HepG2 (cell line): ENCODE results near the gene SIRT5. TPM values are rescaled to one million over a fixed set of nuclear protein-coding genes. Genes with fewer than 3 reads are reported as not detected.

Experiments used
- ATF1 ChIP-seq: IDR thresholded peaks from 2 replicates; pipeline ENCODE4 v1.6.1; 2016; ENCODE audit warnings: mild to moderate bottlenecking, control low read depth
- ZBTB38 ChIP-seq: sonication (generic); formaldehyde crosslinking; IDR thresholded peaks from 2 replicates; pipeline ENCODE4 v1.5.1; 2020; ENCODE audit warnings: mild to moderate bottlenecking, missing genetic modification reagents
- ZNF432 ChIP-seq: sonication (generic); formaldehyde crosslinking; IDR thresholded peaks from 2 replicates; pipeline ENCODE4 v1.5.0; 2020; ENCODE audit warnings: missing genetic modification reagents, mild to moderate bottlenecking, borderline replicate concordance
- ZNF879 ChIP-seq: sonication (generic); formaldehyde crosslinking; IDR thresholded peaks from 2 replicates; pipeline ENCODE4 v1.8.1; 2023; ENCODE audit warnings: missing genetic modification reagents
- polyA plus RNA-seq, 8 experiments: library from polyadenylated mRNA; depleted of rRNA in 3 of 8; stranded (reverse) in 7 of 8; unstranded in 1 of 8; fragments of >200 nt; fragmentation: Illumina TruSeq in 4 of 8; extraction: Trizol in 4 of 8; gene quantifications; 2 replicates each; pipeline versions ENCODE4 v1.2.1 to v1.2.3, GENCODE V29; 2011 to 2016; ENCODE audit warnings: low read depth in 4 of 8, missing spikeins in 1 of 8, mixed read lengths in 1 of 8; ENCODE audit not compliant: insufficient read depth in 1 of 8
- total RNA-seq, 5 experiments: library from RNA; depleted of rRNA; stranded (reverse); fragments of >200 nt; fragmentation: Illumina TruSeq; extraction: Trizol; gene quantifications; 2 replicates each; pipeline ENCODE4 v1.2.3, GENCODE V29; 2016; ENCODE audit warnings: low read depth in 1 of 5
- TF ChIP-seq, protein P1 (sequence below): sonication (generic); formaldehyde crosslinking; IDR thresholded peaks from 2 replicates; pipeline ENCODE4 v1.4.0; 2020; ENCODE audit warnings: missing genetic modification reagents, borderline replicate concordance
- TF ChIP-seq, protein P2 (sequence below), 2 experiments: sonication (generic) in 1 of 2; formaldehyde crosslinking in 1 of 2; IDR thresholded peaks; 2 replicates each; pipeline versions ENCODE4 v1.6.1 to v1.9.0; 2014 to 2022; ENCODE audit warnings: antibody characterized with exemption in 1 of 2, borderline replicate concordance in 1 of 2, inconsistent platforms in 1 of 2, low read depth in 1 of 2, missing genetic modification reagents in 1 of 2
- TF ChIP-seq, protein P3 (sequence below): IDR thresholded peaks from 2 replicates; pipeline ENCODE4 v1.6.1; 2012; ENCODE audit warnings: low read depth, low read length, improper control_type of control experiment

SIRT5 gene
- total and polyA plus RNA-seq, 2 of the 13 experiments (the other 11 are each of a cell fraction or from before 2014, with no cell fraction given): 14.1 to 16.6 TPM

DNA sequence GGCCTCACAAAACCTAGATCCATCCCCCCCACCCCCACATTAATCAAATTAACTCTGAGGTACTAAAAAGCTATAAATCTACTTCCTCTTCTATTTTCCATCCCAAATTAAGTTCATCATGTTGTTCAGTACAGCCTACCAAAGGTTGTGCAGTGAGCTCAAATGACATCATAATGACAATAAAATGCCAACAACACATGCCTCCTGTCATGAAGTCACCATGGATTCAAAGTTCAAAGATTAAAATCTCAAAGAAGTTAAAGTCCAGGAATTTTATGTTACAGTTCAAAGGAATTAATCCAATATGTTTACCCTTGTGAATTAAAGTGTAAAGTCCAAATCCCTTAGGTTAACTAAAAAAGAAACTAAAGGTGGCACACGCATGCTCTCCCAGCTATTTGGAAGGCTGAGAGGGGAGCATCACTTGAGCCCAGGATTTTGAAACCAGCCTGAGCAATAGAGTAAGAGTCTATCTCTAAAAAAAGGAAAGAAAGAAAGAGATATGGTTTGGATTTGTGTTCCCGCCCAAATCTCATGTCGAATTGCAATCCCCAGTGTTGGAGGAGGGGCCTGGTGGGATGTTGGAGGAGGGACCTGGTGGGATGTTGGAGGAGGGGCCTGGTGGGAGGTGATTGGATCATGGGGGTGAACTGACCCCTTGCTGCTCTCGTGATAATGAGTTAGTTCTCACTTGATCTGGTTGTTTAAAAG lies 25.7 kb upstream of the SIRT5 start (continued):
- TF ChIP-seq ZNF432 (CRISPR knock-in tag) (no peak), ZNF879 (CRISPR knock-in tag) (no peak), ATF1 (CRISPR knock-in tag) (0 out of 2 replicates have a peak, but pooled peaks have one; percentile 18), ZBTB38 (no peak)
- TF ChIP-seq, protein P1, sequence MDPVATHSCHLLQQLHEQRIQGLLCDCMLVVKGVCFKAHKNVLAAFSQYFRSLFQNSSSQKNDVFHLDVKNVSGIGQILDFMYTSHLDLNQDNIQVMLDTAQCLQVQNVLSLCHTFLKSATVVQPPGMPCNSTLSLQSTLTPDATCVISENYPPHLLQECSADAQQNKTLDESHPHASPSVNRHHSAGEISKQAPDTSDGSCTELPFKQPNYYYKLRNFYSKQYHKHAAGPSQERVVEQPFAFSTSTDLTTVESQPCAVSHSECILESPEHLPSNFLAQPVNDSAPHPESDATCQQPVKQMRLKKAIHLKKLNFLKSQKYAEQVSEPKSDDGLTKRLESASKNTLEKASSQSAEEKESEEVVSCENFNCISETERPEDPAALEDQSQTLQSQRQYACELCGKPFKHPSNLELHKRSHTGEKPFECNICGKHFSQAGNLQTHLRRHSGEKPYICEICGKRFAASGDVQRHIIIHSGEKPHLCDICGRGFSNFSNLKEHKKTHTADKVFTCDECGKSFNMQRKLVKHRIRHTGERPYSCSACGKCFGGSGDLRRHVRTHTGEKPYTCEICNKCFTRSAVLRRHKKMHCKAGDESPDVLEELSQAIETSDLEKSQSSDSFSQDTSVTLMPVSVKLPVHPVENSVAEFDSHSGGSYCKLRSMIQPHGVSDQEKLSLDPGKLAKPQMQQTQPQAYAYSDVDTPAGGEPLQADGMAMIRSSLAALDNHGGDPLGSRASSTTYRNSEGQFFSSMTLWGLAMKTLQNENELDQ (CRISPR knock-in tag): no peak
- TF ChIP-seq, protein P2, sequence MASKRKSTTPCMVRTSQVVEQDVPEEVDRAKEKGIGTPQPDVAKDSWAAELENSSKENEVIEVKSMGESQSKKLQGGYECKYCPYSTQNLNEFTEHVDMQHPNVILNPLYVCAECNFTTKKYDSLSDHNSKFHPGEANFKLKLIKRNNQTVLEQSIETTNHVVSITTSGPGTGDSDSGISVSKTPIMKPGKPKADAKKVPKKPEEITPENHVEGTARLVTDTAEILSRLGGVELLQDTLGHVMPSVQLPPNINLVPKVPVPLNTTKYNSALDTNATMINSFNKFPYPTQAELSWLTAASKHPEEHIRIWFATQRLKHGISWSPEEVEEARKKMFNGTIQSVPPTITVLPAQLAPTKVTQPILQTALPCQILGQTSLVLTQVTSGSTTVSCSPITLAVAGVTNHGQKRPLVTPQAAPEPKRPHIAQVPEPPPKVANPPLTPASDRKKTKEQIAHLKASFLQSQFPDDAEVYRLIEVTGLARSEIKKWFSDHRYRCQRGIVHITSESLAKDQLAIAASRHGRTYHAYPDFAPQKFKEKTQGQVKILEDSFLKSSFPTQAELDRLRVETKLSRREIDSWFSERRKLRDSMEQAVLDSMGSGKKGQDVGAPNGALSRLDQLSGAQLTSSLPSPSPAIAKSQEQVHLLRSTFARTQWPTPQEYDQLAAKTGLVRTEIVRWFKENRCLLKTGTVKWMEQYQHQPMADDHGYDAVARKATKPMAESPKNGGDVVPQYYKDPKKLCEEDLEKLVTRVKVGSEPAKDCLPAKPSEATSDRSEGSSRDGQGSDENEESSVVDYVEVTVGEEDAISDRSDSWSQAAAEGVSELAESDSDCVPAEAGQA (IDR thresholded peaks at IDR 0.05; ENCODE audit: low read depth): no peak
- TF ChIP-seq, protein P2 (CRISPR knock-in tag; IDR thresholded peaks at IDR 0.05; ENCODE audit: borderline replicate concordance): no peak
- TF ChIP-seq, protein P3, sequence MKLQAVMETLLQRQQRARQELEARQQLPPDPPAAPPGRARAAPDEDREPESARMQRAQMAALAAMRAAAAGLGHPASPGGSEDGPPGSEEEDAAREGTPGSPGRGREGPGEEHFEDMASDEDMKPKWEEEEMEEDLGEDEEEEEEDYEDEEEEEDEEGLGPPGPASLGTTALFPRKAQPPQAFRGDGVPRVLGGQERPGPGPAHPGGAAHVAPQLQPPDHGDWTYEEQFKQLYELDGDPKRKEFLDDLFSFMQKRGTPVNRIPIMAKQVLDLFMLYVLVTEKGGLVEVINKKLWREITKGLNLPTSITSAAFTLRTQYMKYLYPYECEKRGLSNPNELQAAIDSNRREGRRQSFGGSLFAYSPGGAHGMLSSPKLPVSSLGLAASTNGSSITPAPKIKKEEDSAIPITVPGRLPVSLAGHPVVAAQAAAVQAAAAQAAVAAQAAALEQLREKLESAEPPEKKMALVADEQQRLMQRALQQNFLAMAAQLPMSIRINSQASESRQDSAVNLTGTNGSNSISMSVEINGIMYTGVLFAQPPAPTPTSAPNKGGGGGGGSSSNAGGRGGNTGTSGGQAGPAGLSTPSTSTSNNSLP: peak; percentile 98
